Fibroblast of the aortic adventitia (primary cell): ENCODE results near the gene ZNF684. TPM values are rescaled to one million over a fixed set of nuclear protein-coding genes. Genes with fewer than 3 reads are reported as not detected.
A peak's percentile ranks its signal among the peaks of the same experiment; 100 is the strongest.
"Not testable (repeated sequence)": the region's sequence is repeated elsewhere in the genome, so short reads cannot be mapped to it uniquely, and the experiment has no call there.

Experiments
- DNase-seq: peaks from one replicate; pipeline ENCODE4 v3.0.0-alpha.2; 2010; ENCODE audit warnings: low read depth
- H3K4me3 ChIP-seq: 2 replicates; pipeline ENCODE4 v1.5.1; 2011; ENCODE audit warnings: low read depth, mild to moderate bottlenecking, control low read depth, low read length, moderate library complexity
- total RNA-seq: library from RNA; depleted of rRNA; stranded (reverse); fragments of >200 nt; gene quantifications from 2 replicates; pipeline ENCODE4 v1.2.3, GENCODE V29; 2012; ENCODE audit warnings: low replicate concordance
- TF ChIP-seq, protein P1 (sequence below): IDR thresholded peaks from 2 replicates; pipeline ENCODE4 v1.5.1; 2011; ENCODE audit warnings: mild to moderate bottlenecking, low read length, control low read depth, inconsistent platforms; ENCODE audit not compliant: insufficient read depth

ZNF684 gene
- total RNA-seq, 1 donor = 5.6 TPM

DNA sequence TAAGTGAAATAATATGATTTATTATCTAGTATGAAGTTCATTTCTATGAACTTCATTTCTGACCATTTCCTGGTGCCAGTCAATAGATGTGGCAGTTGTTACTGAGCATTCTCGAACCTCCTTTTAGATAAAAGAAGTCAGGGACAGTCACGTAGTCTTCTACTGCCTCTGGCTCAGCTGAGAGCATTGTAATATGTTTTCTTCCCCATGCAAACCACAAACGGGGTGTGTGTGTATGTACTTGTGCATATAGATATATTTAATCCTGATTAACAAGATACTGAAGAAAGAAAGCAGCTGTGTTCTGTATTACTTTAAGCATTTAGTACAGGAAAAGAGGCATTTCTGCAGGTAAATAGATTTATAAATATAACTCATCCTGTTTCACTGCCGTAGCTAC is 21.6 kb downstream of the ZNF684 start:
- no peak overlapping the region for H3K4me3 ChIP-seq
- no peak for DNase-seq
- TF ChIP-seq, protein P1, sequence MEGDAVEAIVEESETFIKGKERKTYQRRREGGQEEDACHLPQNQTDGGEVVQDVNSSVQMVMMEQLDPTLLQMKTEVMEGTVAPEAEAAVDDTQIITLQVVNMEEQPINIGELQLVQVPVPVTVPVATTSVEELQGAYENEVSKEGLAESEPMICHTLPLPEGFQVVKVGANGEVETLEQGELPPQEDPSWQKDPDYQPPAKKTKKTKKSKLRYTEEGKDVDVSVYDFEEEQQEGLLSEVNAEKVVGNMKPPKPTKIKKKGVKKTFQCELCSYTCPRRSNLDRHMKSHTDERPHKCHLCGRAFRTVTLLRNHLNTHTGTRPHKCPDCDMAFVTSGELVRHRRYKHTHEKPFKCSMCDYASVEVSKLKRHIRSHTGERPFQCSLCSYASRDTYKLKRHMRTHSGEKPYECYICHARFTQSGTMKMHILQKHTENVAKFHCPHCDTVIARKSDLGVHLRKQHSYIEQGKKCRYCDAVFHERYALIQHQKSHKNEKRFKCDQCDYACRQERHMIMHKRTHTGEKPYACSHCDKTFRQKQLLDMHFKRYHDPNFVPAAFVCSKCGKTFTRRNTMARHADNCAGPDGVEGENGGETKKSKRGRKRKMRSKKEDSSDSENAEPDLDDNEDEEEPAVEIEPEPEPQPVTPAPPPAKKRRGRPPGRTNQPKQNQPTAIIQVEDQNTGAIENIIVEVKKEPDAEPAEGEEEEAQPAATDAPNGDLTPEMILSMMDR = no peak

DNA sequence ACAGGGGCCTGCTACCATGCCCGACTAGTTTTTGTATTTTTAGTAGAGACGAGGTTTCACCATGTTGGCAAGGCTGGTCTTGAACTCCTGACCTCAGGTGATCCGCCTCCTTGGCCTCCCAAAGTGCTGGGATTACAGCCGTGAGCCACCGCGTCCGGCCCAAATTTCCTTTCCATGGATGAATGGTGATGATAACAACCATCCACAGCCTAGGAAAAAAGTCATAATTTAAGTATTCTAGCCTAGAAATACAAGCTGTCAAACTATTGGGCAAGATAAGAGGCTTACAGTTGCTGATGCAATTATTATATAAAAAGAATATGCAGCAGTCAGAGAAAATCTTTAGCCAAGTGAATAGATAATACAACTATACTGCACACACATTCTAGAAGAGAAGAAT is 23.4 kb downstream of the ZNF684 start:
- peak; percentile 8 for DNase-seq
- not testable (repeated sequence) for H3K4me3 ChIP-seq

DNA sequence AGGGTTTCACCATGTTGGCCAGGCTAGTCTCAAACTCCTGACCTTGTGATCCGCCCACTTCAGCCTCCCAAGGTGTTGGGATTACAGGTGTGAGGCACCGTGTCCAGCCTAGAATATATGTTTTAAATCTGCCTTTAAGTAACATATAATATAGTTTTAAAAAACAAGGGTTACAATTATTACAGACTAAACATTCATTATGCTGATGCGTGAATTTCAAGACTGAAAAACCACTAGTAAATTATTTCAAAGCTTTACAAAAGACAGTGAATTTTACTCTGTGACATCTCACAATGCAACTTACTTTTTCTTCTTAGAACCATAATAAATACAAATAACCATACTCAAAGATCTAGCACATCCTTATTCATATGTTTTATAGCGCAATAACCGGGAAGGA is 24.7 kb downstream of the ZNF684 start:
- no peak overlapping the region for H3K4me3 ChIP-seq
- no peak for DNase-seq
- TF ChIP-seq, protein P1 = no peak

DNA sequence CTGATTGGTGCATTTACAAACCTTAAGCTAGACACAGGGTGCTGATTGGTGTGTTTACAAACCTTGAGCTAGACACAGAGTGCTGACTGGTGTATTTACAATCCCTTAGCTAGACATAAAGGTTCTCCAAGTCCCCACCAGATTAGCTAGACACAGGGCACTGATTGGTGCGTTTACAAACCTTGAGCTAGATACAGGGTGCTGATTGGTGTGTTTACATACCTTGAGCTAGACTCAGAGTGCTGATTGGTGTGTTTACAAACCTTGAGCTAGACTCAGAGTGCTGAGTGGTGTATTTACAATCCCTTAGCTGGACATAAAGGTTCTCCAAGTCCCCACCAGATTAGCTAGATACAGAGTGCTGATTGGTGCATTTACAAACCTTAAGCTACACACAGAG is 26.8 kb downstream of the ZNF684 start:
- DNase-seq, H3K4me3 ChIP-seq: not testable (repeated sequence)

DNA sequence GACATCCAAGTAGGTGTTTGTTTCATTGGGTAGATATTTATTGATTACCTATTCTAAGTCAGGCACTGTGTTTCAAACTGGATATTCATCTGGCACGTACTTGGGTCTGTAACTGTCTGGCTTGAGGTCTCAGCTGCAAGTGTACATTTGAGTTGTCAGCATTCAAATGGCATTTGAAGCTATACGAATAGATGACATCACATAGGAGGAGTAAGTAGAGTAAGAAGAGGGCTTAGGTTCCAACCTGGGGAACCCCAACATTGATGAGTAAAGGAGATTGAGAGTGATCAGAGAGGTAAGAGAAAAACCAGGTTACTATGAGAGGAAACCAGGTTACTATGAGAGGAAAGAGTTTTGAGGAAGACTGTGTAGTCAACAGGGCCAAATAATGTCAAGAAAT is 30.7 kb downstream of the ZNF684 start:
- TF ChIP-seq, protein P1 = no peak
- no peak overlapping the region for H3K4me3 ChIP-seq
- no peak for DNase-seq

DNA sequence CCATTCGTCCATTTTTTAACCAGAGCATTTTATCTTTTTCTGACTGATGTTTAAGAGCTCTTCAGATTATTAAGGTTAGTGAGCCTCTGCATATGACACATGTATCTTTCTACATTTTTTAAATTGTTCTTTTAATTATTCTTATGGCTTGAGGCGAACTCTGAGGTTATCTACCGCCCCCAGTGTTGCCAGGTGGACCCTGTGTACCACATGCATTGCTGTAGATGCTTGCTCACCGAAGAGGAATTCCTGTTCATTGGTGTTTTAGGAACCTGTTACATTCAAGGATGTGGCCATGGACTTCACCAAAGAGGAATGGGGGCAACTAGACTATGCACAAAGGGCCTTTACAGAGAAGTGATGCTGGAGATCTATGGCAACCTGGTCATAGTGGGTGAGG is 31.8 kb downstream of the ZNF684 start:
- DNase-seq = no peak
- no peak overlapping the region for H3K4me3 ChIP-seq
- TF ChIP-seq, protein P1 = no peak

DNA sequence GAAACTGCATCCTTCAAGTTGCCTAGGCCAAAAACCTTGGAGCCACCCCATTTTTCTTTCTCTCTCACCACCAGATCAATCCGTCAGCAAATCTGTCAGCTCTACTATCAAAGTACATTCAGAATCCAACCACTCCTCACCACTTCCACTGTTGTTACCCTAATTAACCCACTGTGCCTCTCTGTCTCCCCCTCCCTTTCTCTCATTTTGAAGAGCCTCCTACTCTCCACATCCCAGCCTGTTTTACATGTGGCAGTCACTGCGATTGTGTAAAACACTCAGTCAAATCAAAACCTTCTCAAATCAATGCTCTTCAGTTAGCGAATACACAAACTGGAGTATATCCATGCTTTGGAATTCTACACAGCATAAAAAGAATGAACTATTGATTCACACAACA is 33.1 kb downstream of the ZNF684 start:
- DNase-seq = no peak
- TF ChIP-seq, protein P1 = no peak
- no peak overlapping the region for H3K4me3 ChIP-seq

DNA sequence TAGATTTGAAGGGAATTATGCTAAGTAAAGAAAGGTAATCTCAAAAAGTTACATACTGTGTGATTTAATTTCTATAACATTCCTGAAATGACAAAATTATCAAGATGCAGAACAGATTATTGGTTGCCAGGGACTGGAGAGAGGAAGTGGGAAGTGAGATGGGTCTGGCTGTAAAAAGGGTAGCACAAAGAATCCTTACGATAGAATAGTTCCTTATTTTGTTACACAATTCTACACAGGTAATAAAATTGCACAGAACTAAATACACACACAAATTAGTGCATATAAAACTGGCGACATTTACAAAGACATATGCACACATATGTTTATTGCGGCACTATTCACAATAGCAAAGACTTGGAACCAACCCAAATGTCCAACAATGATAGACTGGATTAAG is 33.5 kb downstream of the ZNF684 start:
- no peak for DNase-seq
- no peak overlapping the region for H3K4me3 ChIP-seq
- TF ChIP-seq, protein P1 = no peak
